HCT116 (cell line): Measurements from ENCODE around the gene DNAH5.

Experiments
- EZH2 ChIP-seq: fragments of 200-600 bp; sonication (generic); IDR thresholded peaks from 2 replicates; pipeline ENCODE4 v1.6.1; 2017; ENCODE audit warnings: antibody characterized with exemption, mixed run types
- POLR2AphosphoS5 ChIP-seq: IDR thresholded peaks from 2 replicates; pipeline ENCODE4 v1.6.1; 2011; ENCODE audit warnings: mild to moderate bottlenecking, low read depth, low read length, moderate library complexity
- SP1 ChIP-seq: IDR thresholded peaks from 2 replicates; pipeline ENCODE4 v1.6.1; 2012; ENCODE audit warnings: low read depth
- TF ChIP-seq, protein P1 (sequence below), 3 experiments: fragments of 200-600 bp in 1 of 3; sonication (generic) in 1 of 3; IDR thresholded peaks in 2 of 3; conservative IDR thresholded peaks in 1 of 3; 2 replicates each; pipeline ENCODE4 v1.5.1; 2012 to 2017; ENCODE audit warnings: low read depth in 2 of 3, low read length in 2 of 3, antibody characterized with exemption in 1 of 3, borderline replicate concordance in 1 of 3, control low read depth in 1 of 3, mild to moderate bottlenecking in 1 of 3, mixed read lengths in 1 of 3, mixed run types in 1 of 3, moderate library complexity in 1 of 3; ENCODE audit not compliant: insufficient read depth in 1 of 3

DNA sequence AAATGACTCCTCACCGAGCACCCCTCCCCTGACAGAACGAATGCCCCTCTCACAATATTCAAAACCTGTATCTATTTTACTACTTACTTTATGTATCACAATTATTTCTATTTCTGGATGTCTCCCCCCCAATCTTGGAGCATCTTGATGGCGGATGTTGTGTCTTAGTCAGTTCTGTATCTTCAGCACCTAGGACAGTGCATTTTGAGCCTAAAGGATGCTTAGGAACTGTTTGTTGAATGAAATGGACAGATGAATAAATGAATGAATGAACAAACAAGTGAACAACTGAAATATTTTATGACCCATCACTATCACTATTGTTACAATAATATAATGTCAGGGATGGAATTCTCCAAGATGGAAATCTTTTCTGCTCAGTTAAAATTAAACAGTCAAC lies 295.7 kb downstream of the DNAH5 start:
- TF ChIP-seq, protein P1, sequence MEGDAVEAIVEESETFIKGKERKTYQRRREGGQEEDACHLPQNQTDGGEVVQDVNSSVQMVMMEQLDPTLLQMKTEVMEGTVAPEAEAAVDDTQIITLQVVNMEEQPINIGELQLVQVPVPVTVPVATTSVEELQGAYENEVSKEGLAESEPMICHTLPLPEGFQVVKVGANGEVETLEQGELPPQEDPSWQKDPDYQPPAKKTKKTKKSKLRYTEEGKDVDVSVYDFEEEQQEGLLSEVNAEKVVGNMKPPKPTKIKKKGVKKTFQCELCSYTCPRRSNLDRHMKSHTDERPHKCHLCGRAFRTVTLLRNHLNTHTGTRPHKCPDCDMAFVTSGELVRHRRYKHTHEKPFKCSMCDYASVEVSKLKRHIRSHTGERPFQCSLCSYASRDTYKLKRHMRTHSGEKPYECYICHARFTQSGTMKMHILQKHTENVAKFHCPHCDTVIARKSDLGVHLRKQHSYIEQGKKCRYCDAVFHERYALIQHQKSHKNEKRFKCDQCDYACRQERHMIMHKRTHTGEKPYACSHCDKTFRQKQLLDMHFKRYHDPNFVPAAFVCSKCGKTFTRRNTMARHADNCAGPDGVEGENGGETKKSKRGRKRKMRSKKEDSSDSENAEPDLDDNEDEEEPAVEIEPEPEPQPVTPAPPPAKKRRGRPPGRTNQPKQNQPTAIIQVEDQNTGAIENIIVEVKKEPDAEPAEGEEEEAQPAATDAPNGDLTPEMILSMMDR (IDR thresholded peaks at IDR 0.05 in 2 of 3, conservative IDR thresholded peaks at IDR 0.05 in 1 of 3; ENCODE audit: borderline replicate concordance in 1 of 3, insufficient read depth in 1 of 3, low read depth in 2 of 3, low read length in 2 of 3) = no peak
- TF ChIP-seq EZH2 = no peak
- TF ChIP-seq POLR2AphosphoS5 = no peak
- TF ChIP-seq SP1 = no peak
